ENCODE results near the gene TNP1.

The TNP1 gene

DNA sequence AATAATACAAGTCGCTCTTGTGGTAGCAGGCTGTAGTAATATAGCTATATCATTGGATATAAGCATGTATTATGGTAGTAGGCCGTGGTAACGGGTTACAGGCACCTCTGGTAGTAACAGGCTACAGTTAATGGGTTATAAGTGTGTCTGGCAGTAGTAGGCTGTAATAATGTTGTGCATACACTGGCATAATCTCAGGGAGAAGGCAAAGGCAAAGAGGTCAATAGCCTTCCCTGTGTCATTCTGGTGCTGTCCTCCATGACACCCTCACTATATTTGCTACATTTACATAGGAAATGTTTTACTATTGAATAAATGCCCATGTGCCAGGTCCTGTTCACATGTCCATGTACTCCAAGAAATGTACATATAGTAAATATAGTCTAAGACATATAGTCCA, 12.8 kb upstream of the TNP1 start:
- no peak for DNase-seq

GRCh38 chr2:216872040-216872439, 12.2 kb upstream of the TNP1 start:
- no peak for DNase-seq

DNA sequence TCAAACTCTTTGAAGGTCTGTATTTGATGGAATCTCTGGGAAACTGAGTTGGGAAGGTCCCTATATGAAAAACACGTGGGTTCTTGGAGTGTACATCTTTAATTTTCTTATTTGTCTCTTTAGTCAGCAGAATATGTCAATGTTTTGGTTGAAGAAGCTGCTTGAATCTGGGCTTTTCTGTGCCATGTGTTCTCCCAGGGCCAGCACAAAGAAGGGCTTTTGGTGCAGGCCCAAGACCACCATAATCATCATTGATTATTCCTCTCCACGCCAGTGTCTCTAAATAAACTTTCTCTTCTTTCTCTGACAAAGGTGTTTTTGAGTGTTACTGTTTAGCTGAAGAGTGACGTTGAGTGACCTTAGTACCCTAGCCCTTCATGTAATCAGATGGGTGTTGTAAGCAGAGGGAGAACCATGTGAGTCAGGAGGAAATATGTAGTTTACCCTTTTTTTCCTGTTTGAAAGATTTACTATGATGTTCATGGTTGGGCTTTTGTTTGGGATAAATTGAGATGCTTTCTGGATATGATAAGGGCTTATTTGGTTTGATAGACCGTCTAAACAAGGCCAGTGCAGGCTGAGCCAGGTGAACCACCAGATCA, 11.6 kb upstream of the TNP1 start:
- DNase-seq: no peak

GRCh38 chr2:216870508-216871332, 10.9 kb upstream of the TNP1 start:
- no peak for DNase-seq

DNA sequence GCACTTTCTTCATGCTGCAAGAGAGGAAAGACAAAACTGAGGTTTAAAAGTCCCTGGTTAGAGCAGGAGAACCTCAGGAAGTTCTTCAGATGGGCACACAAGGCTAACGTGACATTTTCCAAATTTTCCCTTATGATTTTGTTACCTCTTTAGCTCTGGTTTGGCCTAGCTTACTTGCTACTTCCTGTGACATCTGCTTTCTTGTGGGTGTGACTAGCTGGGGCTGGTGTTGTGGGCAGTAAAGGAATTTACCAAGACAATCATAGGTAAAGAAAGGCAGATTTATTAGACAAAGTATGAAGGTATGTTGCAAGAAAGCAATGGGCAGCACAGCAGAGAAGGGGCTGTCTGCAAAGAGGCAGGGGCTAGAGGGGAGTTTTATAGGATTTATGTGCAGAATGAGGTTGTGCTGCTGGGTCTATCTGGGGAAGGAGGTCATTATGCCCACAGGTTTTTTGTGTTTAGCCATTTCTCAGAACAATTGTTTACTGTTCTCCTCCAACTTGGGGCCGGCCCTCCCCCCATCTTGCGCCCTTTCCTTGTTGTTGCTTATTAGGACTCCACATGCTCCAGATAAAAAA, 6.7 kb upstream of the TNP1 start:
- DNase-seq: no peak

- no peak for DNase-seq
These were observed 5.8 kb upstream of the TNP1 start for GRCh38 chr2:216865658-216866057.

DNA sequence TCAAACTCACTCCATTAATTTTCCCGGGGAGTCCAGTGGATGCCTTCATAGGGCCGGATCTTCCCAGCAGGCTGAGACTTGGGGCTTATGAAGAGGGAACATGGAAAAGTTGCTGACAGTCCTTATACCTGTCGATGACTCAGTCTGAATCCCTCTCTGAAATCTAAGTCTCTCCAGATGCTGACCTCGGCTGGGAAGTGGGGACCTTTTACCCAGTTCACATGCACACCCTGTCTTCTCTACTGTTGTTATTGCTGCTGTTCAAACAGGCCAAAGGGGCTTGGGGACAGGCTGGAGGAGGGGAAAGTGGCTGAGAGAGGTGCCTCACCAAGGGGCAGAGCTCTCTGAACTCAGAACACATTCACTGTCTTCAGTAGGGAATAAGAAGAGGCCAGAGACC, 4.1 kb upstream of the TNP1 start:
- DNase-seq: no peak

DNA sequence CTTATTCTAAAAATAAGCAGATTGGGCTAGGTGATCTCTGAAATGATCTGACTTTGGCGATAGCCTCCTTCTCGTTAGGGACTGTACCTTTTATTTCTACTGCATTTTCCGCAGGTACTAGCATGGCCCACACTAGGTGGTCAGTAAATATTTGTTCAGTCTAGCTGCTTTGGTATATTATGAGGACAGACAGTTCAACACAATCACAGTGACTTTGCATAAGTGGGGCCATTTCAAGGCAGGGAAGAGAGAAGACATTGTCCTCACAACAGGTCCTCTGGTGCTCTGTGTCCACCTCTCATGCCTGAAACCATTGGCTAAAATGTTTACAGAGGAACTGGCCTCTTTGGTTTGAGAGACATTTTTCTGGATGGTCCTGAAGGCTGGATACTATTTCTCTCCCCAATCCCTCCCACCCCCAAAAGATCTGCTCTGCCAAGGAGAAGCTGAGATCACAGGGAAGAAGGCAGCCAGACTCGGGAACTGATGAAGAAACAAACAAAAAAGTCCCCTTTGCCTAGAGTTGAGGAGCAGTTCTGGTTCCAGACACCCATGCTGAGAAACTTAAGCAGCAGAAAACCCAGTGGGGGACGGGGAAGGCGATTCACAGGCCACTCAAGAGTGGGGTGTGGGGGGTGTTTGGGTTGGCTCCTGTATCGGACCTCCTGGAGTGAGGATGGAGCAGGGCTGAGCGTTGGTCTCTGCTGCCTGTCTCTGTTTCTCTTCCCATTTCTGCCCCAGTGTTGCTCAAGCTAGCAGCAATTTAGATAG, 2.9 kb upstream of the TNP1 start:
- DNase-seq: no peak

DNA sequence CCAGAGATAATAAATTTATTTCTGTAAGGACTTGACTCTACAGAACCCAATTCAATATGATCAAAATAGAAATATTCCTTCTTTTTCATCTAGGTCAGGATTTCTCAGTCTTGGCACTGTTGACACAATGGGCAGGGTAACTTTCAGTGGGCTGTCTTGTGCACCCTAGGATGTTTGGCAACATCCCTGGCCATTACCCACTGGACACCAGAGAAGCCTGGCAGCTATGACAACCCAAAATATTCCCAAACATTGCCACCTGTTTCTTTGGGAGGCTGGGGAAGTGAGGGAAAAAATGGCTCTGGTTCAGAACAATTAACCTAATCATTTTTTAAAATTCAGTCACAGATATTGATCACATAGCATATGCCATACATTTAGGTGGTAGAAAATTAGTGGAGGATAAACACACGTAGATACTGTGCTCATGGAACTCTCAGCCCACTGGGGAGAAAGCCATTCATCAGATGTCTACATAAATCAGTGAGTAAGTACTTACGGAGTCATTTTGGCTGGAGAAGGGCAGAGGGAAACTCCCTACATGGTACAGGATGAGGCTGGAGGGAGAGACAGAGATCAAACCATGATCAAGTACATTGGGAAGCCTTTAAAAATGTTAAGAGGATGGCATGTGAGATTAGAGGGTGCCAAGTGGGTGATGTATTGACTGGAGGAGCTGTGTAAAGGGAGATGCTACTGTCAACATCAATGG, 718 bp upstream of the TNP1 start:
- DNase-seq: no peak

DNA sequence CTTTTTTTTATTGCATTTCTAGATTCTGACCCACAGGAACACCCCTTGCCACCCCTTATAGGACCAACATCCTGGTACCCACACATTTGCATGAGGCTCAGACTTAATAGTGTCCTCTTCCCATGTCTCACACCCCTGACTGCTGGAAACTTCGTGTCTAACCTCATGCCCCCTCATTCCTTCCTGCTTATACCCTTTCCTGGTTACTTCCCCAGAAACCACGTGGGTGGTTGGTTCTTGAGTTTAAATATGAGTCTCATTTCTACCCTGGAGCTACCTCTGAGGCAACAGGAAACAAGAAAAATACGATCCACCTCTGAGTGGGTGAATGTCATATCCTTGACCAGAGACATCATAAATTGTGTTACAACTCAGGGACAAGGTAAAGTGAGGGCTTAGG, 1.6 kb downstream of the TNP1 start:
- DNase-seq: no peak

GRCh38 chr2:216857131-216857550, 2.7 kb downstream of the TNP1 start:
- no peak for DNase-seq

DNA sequence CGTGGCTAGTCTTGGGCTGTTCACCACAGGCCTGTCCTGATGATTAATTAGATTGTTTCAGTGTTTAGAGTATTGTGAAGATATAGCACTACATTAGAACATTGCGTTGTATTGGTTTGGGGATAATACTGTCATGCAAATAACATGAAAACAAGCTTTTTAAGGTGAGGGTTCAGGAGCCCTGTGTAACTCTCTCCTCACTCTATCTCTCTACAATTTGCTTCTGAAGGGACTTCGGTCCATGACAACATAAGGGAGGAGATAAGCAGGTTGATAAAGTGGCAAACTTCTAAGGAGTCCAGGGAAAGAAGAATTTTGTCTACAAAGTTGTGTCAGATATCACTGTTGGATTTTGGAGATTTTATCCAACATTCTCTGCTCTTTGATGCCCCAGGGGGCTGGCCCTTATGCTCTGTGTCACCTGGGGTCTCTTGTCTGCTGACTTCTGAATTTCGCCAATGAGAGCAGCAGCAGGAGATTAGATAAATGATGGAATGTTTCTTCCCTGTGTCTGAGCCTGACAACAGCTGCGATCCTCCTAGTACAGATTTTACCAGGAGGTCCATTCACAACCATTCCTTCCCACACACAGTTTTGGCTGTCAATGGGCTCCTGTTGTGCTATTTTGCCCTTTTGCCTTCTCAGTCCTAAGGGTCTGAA, 3.3 kb downstream of the TNP1 start:
- no peak for DNase-seq

DNA sequence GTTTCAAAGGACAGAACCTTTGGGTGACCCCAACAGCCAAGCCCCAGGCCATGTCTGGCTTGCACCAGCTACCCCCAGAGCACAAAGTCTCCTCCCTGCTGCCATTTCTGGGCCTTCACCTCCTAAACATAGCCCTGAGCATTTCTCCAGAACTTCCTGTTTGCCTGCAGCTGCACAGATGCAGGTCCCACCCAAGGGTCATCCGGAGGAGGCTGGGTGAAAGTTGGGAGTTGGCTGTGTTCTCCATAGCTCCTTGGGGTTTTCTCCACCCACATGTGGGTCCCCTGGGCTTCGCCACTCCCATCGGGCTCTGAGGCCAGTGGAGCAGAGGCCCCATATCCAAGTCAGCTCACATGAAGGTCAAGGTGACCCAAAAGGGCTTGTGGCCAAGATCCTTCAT, 4.3 kb downstream of the TNP1 start:
- DNase-seq: no peak

GRCh38 chr2:216855079-216855478, 4.8 kb downstream of the TNP1 start:
- DNase-seq: no peak

- DNase-seq: no peak
These were observed 8.3 kb downstream of the TNP1 start for GRCh38 chr2:216851486-216852090.

DNA sequence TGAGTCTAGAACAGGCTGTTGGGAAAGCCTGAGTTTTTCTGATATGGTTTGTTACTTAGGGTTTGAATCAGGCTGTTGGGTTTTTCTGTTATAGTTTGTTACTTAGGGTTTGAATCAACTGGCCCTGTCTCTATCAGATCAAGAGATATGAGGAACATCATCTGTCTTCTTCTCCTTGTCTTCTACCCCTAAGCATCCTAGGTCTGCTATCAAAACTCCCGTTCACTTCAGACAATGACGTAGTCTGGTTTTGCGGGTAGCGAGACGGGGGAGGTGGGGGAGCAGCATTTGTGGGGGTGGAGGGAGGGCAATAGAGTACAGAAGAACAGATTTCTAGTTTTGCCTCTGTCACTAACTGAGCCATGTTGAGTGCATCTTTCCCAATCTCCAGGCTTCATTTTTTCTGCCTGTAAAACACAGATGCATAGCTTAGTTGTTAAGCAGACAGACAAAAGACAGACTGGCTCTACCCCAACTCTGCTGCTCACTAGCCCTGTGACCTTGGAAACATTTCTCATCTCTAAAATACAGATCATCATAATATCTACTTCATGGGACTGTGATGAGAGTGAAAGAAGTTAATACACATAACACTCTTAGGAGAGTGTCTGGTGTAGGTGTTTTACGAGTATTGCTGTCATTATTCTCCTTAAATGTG, 9.1 kb downstream of the TNP1 start:
- no peak for DNase-seq

DNA sequence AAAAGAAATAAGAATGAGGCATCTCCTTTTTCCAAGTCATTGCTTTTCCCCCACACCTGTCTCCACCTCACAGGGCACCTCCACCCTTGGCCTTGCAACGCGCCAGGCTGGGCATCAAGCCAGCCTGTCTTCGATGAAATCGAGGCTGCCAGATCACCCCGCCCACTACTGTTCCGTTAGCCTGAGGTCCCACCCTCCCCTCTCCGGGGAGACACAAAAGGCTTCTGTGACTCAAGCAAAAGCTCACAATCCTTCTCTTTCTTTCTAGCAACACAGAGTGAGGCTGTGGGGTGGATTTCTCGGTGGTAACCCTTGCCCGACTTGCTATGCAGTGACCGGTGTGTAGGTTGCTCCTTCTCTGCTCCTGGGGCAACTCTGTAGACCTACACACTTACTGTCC, 9.9 kb downstream of the TNP1 start:
- no peak for DNase-seq

GRCh38 chr2:216845426-216845825, 14.4 kb downstream of the TNP1 start:
- DNase-seq: no peak

- no peak for DNase-seq
These were observed 17.2 kb downstream of the TNP1 start for GRCh38 chr2:216842636-216843035.

GRCh38 chr2:216839688-216840087, 20.2 kb downstream of the TNP1 start:
- DNase-seq: no peak

DNA sequence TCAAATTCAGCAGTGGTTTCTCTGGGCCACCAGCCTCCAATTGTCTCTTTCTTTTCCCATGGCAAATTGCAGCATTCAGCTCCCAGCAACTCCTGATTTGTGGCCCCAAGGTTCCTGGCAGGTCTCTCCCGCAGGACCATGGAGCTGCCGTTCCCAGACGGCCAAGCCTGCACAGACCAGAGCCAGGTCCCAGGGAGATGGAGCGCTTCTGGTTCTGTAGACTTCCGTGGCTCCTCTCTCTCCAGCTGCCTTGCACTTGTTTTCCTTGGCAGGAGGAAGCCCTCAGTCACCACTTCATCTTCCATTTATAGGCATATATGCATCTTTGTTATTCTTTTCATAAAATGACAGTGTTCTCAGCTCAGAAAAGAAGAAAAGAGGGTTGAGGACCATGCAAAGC, 21.7 kb downstream of the TNP1 start:
- no peak for DNase-seq
